Cardiac fibroblast (primary cell): ENCODE data around the gene FGF23.

Experiments used
- DNase-seq, 2 donors: peaks; one replicate each; pipeline versions ENCODE4 v3.0.0 to v3.0.0-alpha.2; 2010; ENCODE audit warnings: low read depth in 2 of 2
- H3K4me3 ChIP-seq, 2 donors: replicated peaks in 1 of 2; 1 replicate in 1 of 2; 2 replicates in 1 of 2; pipeline ENCODE4 v1.5.1; 2011; ENCODE audit warnings: low read depth in 2 of 2, low read length in 2 of 2, mild to moderate bottlenecking in 2 of 2, moderate library complexity in 1 of 2
- TF ChIP-seq, protein P1 (sequence below): IDR thresholded peaks from one replicate; pipeline ENCODE4 v1.5.1; 2011; ENCODE audit warnings: low read depth, mild to moderate bottlenecking, low read length, inconsistent platforms

Gene FGF23

DNA sequence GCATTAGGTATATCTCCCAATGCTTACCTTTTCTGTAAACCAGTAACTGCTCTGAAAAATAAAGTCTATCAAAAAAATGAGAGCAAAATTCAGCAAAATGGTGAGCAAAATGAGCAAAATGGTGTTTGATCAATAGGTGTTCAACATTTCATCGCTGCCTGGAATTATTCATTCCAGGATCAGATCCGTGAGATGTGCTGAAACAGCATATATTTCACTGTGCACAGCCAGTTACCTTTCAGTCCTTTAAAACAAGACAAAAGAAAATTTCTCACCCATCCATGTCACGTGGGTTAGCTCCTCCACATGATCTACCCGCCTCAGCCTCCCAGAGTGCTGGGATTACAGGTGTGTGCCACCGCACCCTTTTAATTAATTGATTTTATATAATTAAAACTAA, 8.1 kb upstream of the FGF23 start:
- DNase-seq, result no peak
- TF ChIP-seq, protein P1, sequence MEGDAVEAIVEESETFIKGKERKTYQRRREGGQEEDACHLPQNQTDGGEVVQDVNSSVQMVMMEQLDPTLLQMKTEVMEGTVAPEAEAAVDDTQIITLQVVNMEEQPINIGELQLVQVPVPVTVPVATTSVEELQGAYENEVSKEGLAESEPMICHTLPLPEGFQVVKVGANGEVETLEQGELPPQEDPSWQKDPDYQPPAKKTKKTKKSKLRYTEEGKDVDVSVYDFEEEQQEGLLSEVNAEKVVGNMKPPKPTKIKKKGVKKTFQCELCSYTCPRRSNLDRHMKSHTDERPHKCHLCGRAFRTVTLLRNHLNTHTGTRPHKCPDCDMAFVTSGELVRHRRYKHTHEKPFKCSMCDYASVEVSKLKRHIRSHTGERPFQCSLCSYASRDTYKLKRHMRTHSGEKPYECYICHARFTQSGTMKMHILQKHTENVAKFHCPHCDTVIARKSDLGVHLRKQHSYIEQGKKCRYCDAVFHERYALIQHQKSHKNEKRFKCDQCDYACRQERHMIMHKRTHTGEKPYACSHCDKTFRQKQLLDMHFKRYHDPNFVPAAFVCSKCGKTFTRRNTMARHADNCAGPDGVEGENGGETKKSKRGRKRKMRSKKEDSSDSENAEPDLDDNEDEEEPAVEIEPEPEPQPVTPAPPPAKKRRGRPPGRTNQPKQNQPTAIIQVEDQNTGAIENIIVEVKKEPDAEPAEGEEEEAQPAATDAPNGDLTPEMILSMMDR, result no peak
- no peak overlapping the region for H3K4me3 ChIP-seq

DNA sequence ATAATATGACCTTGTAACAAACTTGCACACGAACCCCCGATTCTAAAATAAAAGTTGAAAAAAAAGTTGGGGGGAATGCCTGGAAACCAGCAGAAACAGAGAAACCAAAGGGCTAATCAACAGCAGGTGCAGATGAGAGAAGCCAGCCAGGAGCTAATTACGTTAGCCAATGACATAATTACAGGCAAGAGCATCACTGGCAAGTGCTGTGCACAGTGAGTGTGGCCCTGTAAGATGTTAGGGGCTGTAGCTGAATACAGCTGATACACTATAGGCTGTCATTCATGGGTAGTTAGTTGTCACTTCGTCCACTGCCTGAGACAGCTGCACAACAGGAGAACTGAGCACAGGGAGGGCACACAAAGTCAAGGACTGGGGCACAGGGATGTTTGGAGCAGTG, 7.3 kb upstream of the FGF23 start:
- H3K4me3 ChIP-seq, result no peak overlapping the region
- TF ChIP-seq, protein P1, result no peak
- no peak for DNase-seq

DNA sequence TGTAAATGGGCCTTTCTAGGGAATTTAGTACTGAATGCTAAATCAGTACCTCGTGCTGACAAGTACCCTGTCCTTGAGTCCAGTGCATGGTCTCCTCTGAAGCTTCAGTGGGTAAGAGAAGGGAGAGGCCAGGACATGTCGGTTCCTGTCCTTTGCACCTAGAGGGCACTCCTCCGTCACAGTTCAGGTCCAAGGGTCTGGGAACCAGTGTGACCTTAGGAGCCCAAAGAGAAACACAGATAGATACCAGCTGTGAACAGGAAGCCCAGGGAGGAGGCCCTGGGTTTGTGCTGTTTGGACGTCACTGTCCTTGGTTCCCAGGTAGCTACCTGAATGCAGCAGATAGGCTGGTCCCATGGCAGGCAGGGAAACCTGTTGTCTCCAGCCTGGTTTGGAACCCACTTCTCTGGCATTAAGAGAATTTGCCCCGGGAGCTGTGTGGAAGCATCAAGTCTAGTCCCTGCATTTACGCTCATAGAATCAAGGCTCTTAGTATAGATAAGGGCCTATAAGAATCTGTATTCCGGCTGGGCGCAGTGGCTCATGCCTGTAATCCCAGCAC, 3.9 kb upstream of the FGF23 start:
- H3K4me3 ChIP-seq, result no peak overlapping the region
- TF ChIP-seq, protein P1, result no peak
- no peak for DNase-seq

DNA sequence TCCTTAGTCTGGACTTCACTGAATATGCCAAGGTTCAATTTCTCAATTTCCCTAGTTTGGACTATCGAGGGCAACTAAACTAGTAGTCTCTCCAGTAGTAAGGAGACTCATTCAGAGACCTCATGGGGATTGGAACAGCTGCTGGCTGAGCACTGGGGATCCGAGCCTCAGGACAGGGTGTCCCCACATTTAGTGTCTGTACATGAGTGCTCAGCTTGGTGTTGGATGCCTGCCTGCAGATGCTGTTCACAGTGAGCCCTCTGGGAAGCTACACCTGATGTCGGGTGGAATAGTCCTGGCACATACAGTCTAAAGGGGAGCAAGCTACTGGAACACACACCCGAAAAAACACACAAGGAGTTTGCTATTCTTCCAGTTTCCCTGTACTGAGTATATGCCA, 820 bp upstream of the FGF23 start:
- TF ChIP-seq, protein P1, result no peak
- no peak for DNase-seq
- no peak overlapping the region for H3K4me3 ChIP-seq

DNA sequence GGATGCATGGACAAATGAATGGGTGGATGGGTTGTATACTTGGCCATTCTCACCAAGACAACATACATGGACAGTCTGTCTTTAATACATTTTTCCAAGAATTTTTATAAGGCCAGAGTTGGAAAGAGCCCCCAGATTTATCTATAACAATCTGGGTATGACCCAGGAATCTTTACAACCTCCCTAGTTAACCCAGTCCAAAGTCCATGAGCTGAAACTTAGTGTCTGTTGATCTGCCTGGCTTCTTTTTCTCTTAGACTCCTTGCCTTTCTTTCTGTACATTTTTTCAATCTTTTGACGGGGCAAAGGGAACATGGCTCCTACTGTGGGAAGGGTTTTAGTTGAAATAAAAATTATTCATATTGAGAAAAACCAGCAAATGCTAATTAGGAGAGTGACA, 740 bp downstream of the FGF23 start:
- no peak for DNase-seq
- no peak overlapping the region for H3K4me3 ChIP-seq

DNA sequence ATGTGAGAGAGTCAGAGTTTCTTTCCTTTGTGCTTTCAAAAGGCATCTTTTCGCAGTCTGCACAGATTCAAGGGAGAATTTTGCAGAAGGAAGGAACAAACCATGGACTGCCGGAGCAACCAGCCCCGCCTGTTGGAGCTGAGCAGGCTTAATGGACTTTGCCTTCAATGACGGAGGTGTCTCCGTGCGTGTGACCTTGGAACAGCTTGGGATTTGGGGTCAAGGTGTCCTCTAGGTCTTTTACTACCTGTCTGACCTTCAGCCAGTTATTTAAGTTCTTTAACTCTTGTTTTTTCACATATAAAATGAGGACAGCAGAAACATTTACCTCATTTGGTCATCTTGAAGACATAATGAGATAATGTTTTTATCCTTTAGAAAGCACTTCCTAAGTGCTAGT, 4.1 kb downstream of the FGF23 start:
- no peak for DNase-seq
- no peak overlapping the region for H3K4me3 ChIP-seq
- TF ChIP-seq, protein P1, result no peak

More for the DNA sequence above, 740 bp downstream of the FGF23 start:
- TF ChIP-seq, protein P1, result no peak

DNA sequence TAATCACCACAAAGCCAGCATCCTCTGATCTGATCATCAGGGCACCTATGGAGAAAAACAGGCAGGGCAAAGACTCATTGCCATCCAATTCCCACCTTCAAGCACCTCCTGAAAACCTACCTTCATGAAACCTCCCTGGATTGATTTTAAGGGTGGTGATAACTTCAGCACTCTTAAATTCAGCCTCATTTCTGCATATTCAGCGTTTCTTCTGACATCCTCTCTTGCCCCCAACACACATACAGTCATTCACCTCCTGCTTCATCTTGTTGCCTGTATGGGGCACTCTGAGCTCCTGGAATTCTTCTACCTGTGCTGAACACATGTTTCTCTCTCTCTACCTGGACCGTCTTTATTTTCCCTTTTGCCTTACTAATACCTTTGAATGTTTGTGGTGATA, 6.9 kb downstream of the FGF23 start:
- no peak for DNase-seq
- TF ChIP-seq, protein P1, result no peak
- no peak overlapping the region for H3K4me3 ChIP-seq
